AG04449 (cell line): Measurements from ENCODE around the gene KLHL18.
A peak's percentile ranks its signal among the peaks of the same experiment; 100 is the strongest.

Experiments used
- CTCF ChIA-PET: fragments of 350-600 bp; formaldehyde crosslinking; extraction: SDS; loops from one replicate; lab custom pipeline; 2021; ENCODE audit warnings: antibody characterized with exemption; lab: Yijun Ruan, JAX
- POLR2A ChIA-PET: fragments of 400-600, 350-600 bp; formaldehyde crosslinking; extraction: SDS; loops from one replicate; lab custom pipeline; 2020; ENCODE audit warnings: antibody characterized with exemption, inconsistent platforms; lab: Yijun Ruan, JAX
- DNase-seq: peaks from one replicate; pipeline ENCODE4 v3.0.0-alpha.2; 2010; ENCODE audit warnings: low read depth, low spot score
- H3K4me3 ChIP-seq: 2 replicates; pipeline ENCODE4 v1.5.1; 2011; ENCODE audit warnings: low read depth, mild to moderate bottlenecking, control low read depth, low read length
- CTCF ChIP-seq: IDR thresholded peaks from one replicate; pipeline ENCODE4 v1.5.1; 2011; ENCODE audit warnings: mild to moderate bottlenecking, moderate library complexity, low read length, control low read depth, inconsistent platforms; ENCODE audit not compliant: insufficient read depth; ENCODE audit errors: missing control alignments

KLHL18 gene

GRCh38 chr3:47260605-47261004, 22.1 kb upstream of the KLHL18 start:
- ChIA-PET POLR2A (no interaction called here), CTCF (interaction anchor here (2.4 kb wide), 1 partner anchor 8 kb away, joined by 10 read pairs; no protein-coding TSS in a partner anchor)
- no peak for DNase-seq
- TF ChIP-seq CTCF, result no peak
- H3K4me3 ChIP-seq, result no peak overlapping the region

- CTCF ChIA-PET, result interaction anchor here (1.0 to 2.4 kb wide), 2 partner anchors 9 to 25 kb away, joined by 4 to 10 read pairs; no protein-coding TSS in a partner anchor
- H3K4me3 ChIP-seq, result no peak overlapping the region
- no peak for TF ChIP-seq CTCF
- POLR2A ChIA-PET, result no interaction called here
- no peak for DNase-seq
Measured at GRCh38 chr3:47261301-47261700, 21.4 kb upstream of the KLHL18 start.

GRCh38 chr3:47265008-47265407, 17.7 kb upstream of the KLHL18 start:
- POLR2A ChIA-PET, result no interaction called here
- CTCF ChIA-PET, result no interaction called here

GRCh38 chr3:47265725-47266428, 16.9 kb upstream of the KLHL18 start:
- no peak for TF ChIP-seq CTCF
- POLR2A ChIA-PET, result no interaction called here
- CTCF ChIA-PET, result interaction anchor here (1.1 to 1.3 kb wide), 2 partner anchors 21 to 246 kb away, joined by 3 to 4 read pairs; no protein-coding TSS in a partner anchor
- no peak for DNase-seq
- no peak overlapping the region for H3K4me3 ChIP-seq

More at GRCh38 chr3:47265008-47265407, 17.7 kb upstream of the KLHL18 start:
- DNase-seq, result no peak
- H3K4me3 ChIP-seq, result no peak overlapping the region
- no peak for TF ChIP-seq CTCF

GRCh38 chr3:47266709-47267489, 15.8 kb upstream of the KLHL18 start:
- no peak for TF ChIP-seq CTCF
- H3K4me3 ChIP-seq, result no peak overlapping the region
- CTCF ChIA-PET, result interaction anchor here (0.9 to 1.3 kb wide), 4 partner anchors 16 to 520 kb away, joined by 3 to 4 read pairs (median 3); no protein-coding TSS in a partner anchor
- POLR2A ChIA-PET, result interaction anchor here (1.1 kb wide), 1 partner anchor 114 kb away, joined by 3 read pairs; no protein-coding TSS in a partner anchor
- DNase-seq, result peak; percentile 29

GRCh38 chr3:47267490-47267824, 15.3 kb upstream of the KLHL18 start:
- POLR2A ChIA-PET, result interaction anchor here (1.1 kb wide), 1 partner anchor 113 kb away, joined by 3 read pairs; no protein-coding TSS in a partner anchor

More at GRCh38 chr3:47267490-47267824, 15.3 kb upstream of the KLHL18 start:
- no peak for DNase-seq
- CTCF ChIA-PET, result interaction anchor here (0.9 to 1.3 kb wide), 3 partner anchors 16 to 520 kb away, joined by 3 to 4 read pairs (median 3); no protein-coding TSS in a partner anchor
- H3K4me3 ChIP-seq, result no peak overlapping the region
- TF ChIP-seq CTCF, result no peak
